Memory B cell (primary cell): ENCODE results near the gene FKBP15.
"Not testable (repeated sequence)": the region's sequence is repeated elsewhere in the genome, so short reads cannot be mapped to it uniquely, and the experiment has no call there.

Experiments
- ATAC-seq: fragments of 150-1000 bp; cut with Tn5 transposase; 2 replicates; pipeline ENCODE4 v1.10.0; 2021; ENCODE audit warnings: low read depth, mild to moderate bottlenecking, moderate library complexity
- DNase-seq, 2 donors: peaks; one replicate each; pipeline ENCODE4 v3.0.0; 2022; ENCODE audit warnings: low spot score in 2 of 2
- H3K27ac Mint-ChIP-seq: one replicate; pipeline ENCODE4 v1.8.0; 2022; ENCODE audit warnings: mild to moderate bottlenecking, moderate library complexity, mixed read lengths
- H3K27me3 Mint-ChIP-seq: one replicate; pipeline ENCODE4 v1.8.0; 2022; ENCODE audit warnings: mixed read lengths
- H3K36me3 Mint-ChIP-seq: one replicate; pipeline ENCODE4 v1.8.0; 2022; ENCODE audit warnings: mild to moderate bottlenecking, mixed read lengths
- H3K4me1 Mint-ChIP-seq: one replicate; pipeline ENCODE4 v1.8.0; 2022; ENCODE audit warnings: mixed read lengths
- H3K4me3 Mint-ChIP-seq: one replicate; pipeline ENCODE4 v1.8.0; 2022; ENCODE audit warnings: mild to moderate bottlenecking, moderate library complexity, mixed read lengths
- H3K9me3 Mint-ChIP-seq: one replicate; pipeline ENCODE4 v1.8.0; 2022; ENCODE audit warnings: mixed read lengths

Gene FKBP15

GRCh38 chr9:113156880-113157279 is 64.2 kb downstream of the FKBP15 start:
- DNase-seq, result no peak
- no peak for ATAC-seq
- Mint-ChIP-seq H3K4me1 (peaks cover 10% of the 10 kb centered on the region), H3K36me3 (peaks cover 10% of the 10 kb centered on the region), H3K4me3 (no peak overlapping the region), H3K9me3 (no peaks in the 10 kb centered on the region), H3K27me3 (no peaks in the 10 kb centered on the region), H3K27ac (peak overlapping the region; percentile 58)

- no peaks in the 10 kb centered on the region for H3K9me3 Mint-ChIP-seq
- peak; percentile 50 for ATAC-seq
These were observed 65.0 kb downstream of the FKBP15 start for GRCh38 chr9:113155911-113156588.

GRCh38 chr9:113154946-113155345 is 66.1 kb downstream of the FKBP15 start:
- ATAC-seq, result no peak
- no peak overlapping the region for H3K27ac Mint-ChIP-seq

More at GRCh38 chr9:113155911-113156588, 65.0 kb downstream of the FKBP15 start:
- Mint-ChIP-seq H3K27ac (peak overlapping the region; percentile 58), H3K36me3 (peaks cover 9% of the 10 kb centered on the region), H3K4me3 (no peak overlapping the region), H3K27me3 (no peaks in the 10 kb centered on the region), H3K4me1 (peaks cover 10% of the 10 kb centered on the region)
- DNase-seq, result no peak

GRCh38 chr9:113154471-113154870 is 66.6 kb downstream of the FKBP15 start:
- ATAC-seq (no peak), DNase-seq (no peak)
- H3K27ac Mint-ChIP-seq, result no peak overlapping the region
- H3K4me1 Mint-ChIP-seq, result peaks cover 10% of the 10 kb centered on the region
- H3K27me3 Mint-ChIP-seq, result no peaks in the 10 kb centered on the region
- no peaks in the 10 kb centered on the region for H3K9me3 Mint-ChIP-seq
- no peak overlapping the region for H3K4me3 Mint-ChIP-seq
- H3K36me3 Mint-ChIP-seq, result peaks cover 6% of the 10 kb centered on the region

More at GRCh38 chr9:113154946-113155345, 66.1 kb downstream of the FKBP15 start:
- no peaks in the 10 kb centered on the region for H3K9me3 Mint-ChIP-seq
- no peak overlapping the region for H3K4me3 Mint-ChIP-seq
- H3K4me1 Mint-ChIP-seq, result peaks cover 10% of the 10 kb centered on the region
- no peak for DNase-seq
- H3K27me3 Mint-ChIP-seq, result no peaks in the 10 kb centered on the region
- H3K36me3 Mint-ChIP-seq, result peaks cover 6% of the 10 kb centered on the region

- H3K4me1 Mint-ChIP-seq, result peaks cover 10% of the 10 kb centered on the region
- H3K36me3 Mint-ChIP-seq, result peaks cover 3% of the 10 kb centered on the region
- no peak overlapping the region for H3K4me3 Mint-ChIP-seq
- DNase-seq (no peak), ATAC-seq (no peak)
- no peaks in the 10 kb centered on the region for H3K9me3 Mint-ChIP-seq
- H3K27me3 Mint-ChIP-seq, result no peaks in the 10 kb centered on the region
- no peak overlapping the region for H3K27ac Mint-ChIP-seq
These were observed 67.5 kb downstream of the FKBP15 start for GRCh38 chr9:113153599-113153998.

- H3K4me1 Mint-ChIP-seq, result peaks cover 10% of the 10 kb centered on the region
- no peaks in the 10 kb centered on the region for H3K36me3 Mint-ChIP-seq
- H3K27ac Mint-ChIP-seq, result no peak overlapping the region
- DNase-seq (no peak), ATAC-seq (no peak)
- H3K27me3 Mint-ChIP-seq, result no peaks in the 10 kb centered on the region
- no peaks in the 10 kb centered on the region for H3K9me3 Mint-ChIP-seq
- peak overlapping the region; percentile 59 for H3K4me3 Mint-ChIP-seq
These were observed 68.4 kb downstream of the FKBP15 start for GRCh38 chr9:113152699-113153098.

GRCh38 chr9:113151696-113152630 is 69.1 kb downstream of the FKBP15 start:
- no peaks in the 10 kb centered on the region for H3K9me3 Mint-ChIP-seq
- peaks cover 10% of the 10 kb centered on the region for H3K4me1 Mint-ChIP-seq
- H3K27ac Mint-ChIP-seq, result no peak overlapping the region
- H3K27me3 Mint-ChIP-seq, result no peaks in the 10 kb centered on the region
- DNase-seq (no peak), ATAC-seq (no peak)
- H3K4me3 Mint-ChIP-seq, result peak overlapping the region; percentile 60
- no peaks in the 10 kb centered on the region for H3K36me3 Mint-ChIP-seq

- no peaks in the 10 kb centered on the region for H3K36me3 Mint-ChIP-seq
- H3K27me3 Mint-ChIP-seq, result peaks cover 4% of the 10 kb centered on the region
- DNase-seq (peak; percentile 61 to 75), ATAC-seq (peak; percentile 97)
- H3K4me1 Mint-ChIP-seq, result peaks cover 4% of the 10 kb centered on the region
- H3K9me3 Mint-ChIP-seq, result no peaks in the 10 kb centered on the region
- peak within 1 kb of the TSS; percentile 80 for H3K4me3 Mint-ChIP-seq
- H3K27ac Mint-ChIP-seq, result no peak within 1 kb of the TSS
These were observed 70.1 kb downstream of the FKBP15 start, which contains the start of gene SLC31A2 for GRCh38 chr9:113150670-113151611. SLC31A2 (plus strand) TSS chr9:113151007; CDS start chr9:113151075, 68 bp downstream.

GRCh38 chr9:113149561-113149960 is 71.5 kb downstream of the FKBP15 start:
- not testable (repeated sequence) for ATAC-seq, H3K36me3 Mint-ChIP-seq
- H3K27me3 Mint-ChIP-seq, result peaks cover 13% of the 10 kb centered on the region

GRCh38 chr9:113148781-113149510 is 72.1 kb downstream of the FKBP15 start:
- DNase-seq (no peak), ATAC-seq (no peak)
- H3K4me3 Mint-ChIP-seq, result no peak overlapping the region
- peaks cover 3% of the 10 kb centered on the region for H3K4me1 Mint-ChIP-seq
- H3K9me3 Mint-ChIP-seq, result no peaks in the 10 kb centered on the region
- peaks cover 14% of the 10 kb centered on the region for H3K27me3 Mint-ChIP-seq
- H3K27ac Mint-ChIP-seq, result no peak overlapping the region
- peaks cover 3% of the 10 kb centered on the region for H3K36me3 Mint-ChIP-seq

More at GRCh38 chr9:113149561-113149960, 71.5 kb downstream of the FKBP15 start:
- not testable (repeated sequence) for H3K9me3 Mint-ChIP-seq, H3K27ac Mint-ChIP-seq, H3K4me1 Mint-ChIP-seq, DNase-seq
- H3K4me3 Mint-ChIP-seq, result peak overlapping the region; percentile 24

GRCh38 chr9:113148372-113148705 is 72.7 kb downstream of the FKBP15 start:
- Mint-ChIP-seq H3K4me3 (no peak overlapping the region), H3K4me1 (peaks cover 3% of the 10 kb centered on the region), H3K27ac (no peak overlapping the region), H3K9me3 (no peaks in the 10 kb centered on the region), H3K36me3 (peaks cover 3% of the 10 kb centered on the region), H3K27me3 (peaks cover 14% of the 10 kb centered on the region)
- no peak for DNase-seq
- ATAC-seq, result no peak

GRCh38 chr9:113143432-113144227 is 77.4 kb downstream of the FKBP15 start:
- Mint-ChIP-seq H3K36me3 (peaks cover 3% of the 10 kb centered on the region), H3K27ac (no peak overlapping the region), H3K4me1 (no peaks in the 10 kb centered on the region), H3K27me3 (peaks cover 21% of the 10 kb centered on the region), H3K9me3 (peaks cover 8% of the 10 kb centered on the region), H3K4me3 (no peak overlapping the region)
- DNase-seq (no peak), ATAC-seq (no peak)
